Chondrocyte (in vitro differentiated cells): Measurements from ENCODE around the gene GAPVD1. TPM values are rescaled to one million over a fixed set of nuclear protein-coding genes. Genes with fewer than 3 reads are reported as not detected.
"Not testable (repeated sequence)": the region's sequence is repeated elsewhere in the genome, so short reads cannot be mapped to it uniquely, and the experiment has no call there.

Source experiments
- DNase-seq: peaks from one replicate; pipeline ENCODE4 v3.0.0; 2021; ENCODE audit warnings: mixed read lengths, low spot score
- H3K27ac Mint-ChIP-seq: one replicate; pipeline ENCODE4 v1.8.0; 2021; ENCODE audit warnings: mild to moderate bottlenecking, moderate library complexity, mixed read lengths; ENCODE audit not compliant: unreplicated experiment
- H3K27me3 Mint-ChIP-seq: 2 replicates; pipeline ENCODE4 v1.8.0; 2021; ENCODE audit warnings: low read depth, mixed read lengths
- H3K36me3 Mint-ChIP-seq: 2 replicates; pipeline ENCODE4 v1.8.0; 2021; ENCODE audit warnings: low read depth, mixed read lengths
- H3K4me1 Mint-ChIP-seq: 2 replicates; pipeline ENCODE4 v1.8.0; 2021; ENCODE audit warnings: low read depth, mild to moderate bottlenecking, mixed read lengths
- H3K4me3 Mint-ChIP-seq: one replicate; pipeline ENCODE4 v1.8.0; 2021; ENCODE audit warnings: mild to moderate bottlenecking, moderate library complexity, mixed read lengths; ENCODE audit not compliant: unreplicated experiment
- H3K9me3 Mint-ChIP-seq: 2 replicates; pipeline ENCODE4 v1.8.0; 2021; ENCODE audit warnings: low read depth, mixed read lengths
- CTCF ChIP-seq: fragments of 200-600 bp; sonication (generic); IDR thresholded peaks from 2 replicates; pipeline ENCODE4 v1.5.0; 2021; ENCODE audit warnings: antibody characterized with exemption, mild to moderate bottlenecking, moderate library complexity
- total RNA-seq: library from RNA; stranded (reverse); gene quantifications from 3 replicates; pipeline ENCODE4 v1.2.1, GENCODE V29; 2021

The GAPVD1 gene
- total RNA-seq, 1 donor from 2014 or later: 46.2 TPM

GRCh38 chr9:125399666-125400065 lies 138.0 kb downstream of the GAPVD1 start:
- H3K36me3 Mint-ChIP-seq: no peaks in the 10 kb centered on the region
- no peak for DNase-seq
- no peak overlapping the region for H3K4me3 Mint-ChIP-seq
- no peaks in the 10 kb centered on the region for H3K9me3 Mint-ChIP-seq
- H3K27ac Mint-ChIP-seq: no peak overlapping the region
- no peak for TF ChIP-seq CTCF
- no peaks in the 10 kb centered on the region for H3K4me1 Mint-ChIP-seq
- no peaks in the 10 kb centered on the region for H3K27me3 Mint-ChIP-seq

GRCh38 chr9:125400232-125400631 lies 138.6 kb downstream of the GAPVD1 start:
- not testable (repeated sequence) for H3K27ac Mint-ChIP-seq, H3K36me3 Mint-ChIP-seq, H3K9me3 Mint-ChIP-seq, H3K4me3 Mint-ChIP-seq, H3K27me3 Mint-ChIP-seq, DNase-seq, H3K4me1 Mint-ChIP-seq

GRCh38 chr9:125400725-125401716 lies 139.4 kb downstream of the GAPVD1 start:
- H3K9me3 Mint-ChIP-seq: no peaks in the 10 kb centered on the region
- no peak for DNase-seq
- H3K4me1 Mint-ChIP-seq: no peaks in the 10 kb centered on the region
- H3K36me3 Mint-ChIP-seq: no peaks in the 10 kb centered on the region
- H3K27me3 Mint-ChIP-seq: no peaks in the 10 kb centered on the region
- no peak overlapping the region for H3K27ac Mint-ChIP-seq
- no peak for TF ChIP-seq CTCF
- H3K4me3 Mint-ChIP-seq: no peak overlapping the region

GRCh38 chr9:125404733-125405132 lies 143.1 kb downstream of the GAPVD1 start:
- H3K9me3 Mint-ChIP-seq: no peaks in the 10 kb centered on the region
- H3K4me3 Mint-ChIP-seq: no peak overlapping the region
- no peaks in the 10 kb centered on the region for H3K27me3 Mint-ChIP-seq
- H3K36me3 Mint-ChIP-seq: no peaks in the 10 kb centered on the region
- H3K27ac Mint-ChIP-seq: no peak overlapping the region
- TF ChIP-seq CTCF: no peak
- H3K4me1 Mint-ChIP-seq: peaks cover 9% of the 10 kb centered on the region
- no peak for DNase-seq

DNA sequence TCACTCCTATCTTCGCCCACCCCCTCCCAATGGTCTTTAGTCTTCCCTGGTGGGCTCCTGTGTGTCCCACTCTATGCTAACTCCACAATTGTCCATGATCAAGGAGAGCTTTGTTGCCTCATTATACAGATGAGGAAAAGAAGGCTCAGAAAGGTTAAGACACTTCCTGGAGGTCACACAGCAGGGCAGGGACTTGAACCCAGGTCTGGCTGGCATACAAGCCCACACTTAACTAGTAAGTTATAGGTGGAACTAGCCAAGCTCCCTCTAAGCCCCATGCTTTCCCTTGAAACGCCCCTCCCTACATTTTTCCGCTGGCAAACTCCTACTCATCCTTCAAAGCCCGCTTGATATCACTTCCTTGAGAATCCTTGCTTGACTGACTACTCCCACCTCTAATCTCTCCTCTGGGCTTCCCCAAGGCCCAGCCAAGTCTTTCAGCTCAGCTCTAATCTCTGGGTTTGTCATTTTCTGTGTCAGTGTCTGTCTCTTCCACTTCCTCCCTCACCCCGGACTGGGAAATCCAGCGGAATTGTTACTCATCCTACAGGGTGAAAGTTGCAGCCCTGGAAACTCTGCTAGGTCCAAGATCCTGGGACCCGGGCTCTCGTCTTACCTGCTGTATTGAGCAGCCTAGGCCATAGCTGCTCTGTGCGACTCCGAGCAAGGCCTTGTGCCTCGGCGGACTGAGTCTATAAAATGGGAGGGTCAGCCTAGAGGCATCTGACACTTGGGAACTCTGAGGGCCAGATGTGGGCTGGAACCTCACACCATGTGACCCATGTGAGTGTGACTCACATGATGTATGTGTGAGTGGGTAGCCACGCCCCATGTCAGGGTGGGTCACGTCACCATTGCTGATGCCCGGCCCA lies 144.5 kb downstream of the GAPVD1 start:
- DNase-seq: no peak

More for the DNA sequence above, 144.5 kb downstream of the GAPVD1 start:
- Mint-ChIP-seq H3K4me1 (peaks cover 9% of the 10 kb centered on the region), H3K9me3 (no peaks in the 10 kb centered on the region), H3K36me3 (no peaks in the 10 kb centered on the region), H3K4me3 (no peak overlapping the region), H3K27ac (no peak overlapping the region), H3K27me3 (no peaks in the 10 kb centered on the region)
- no peak for TF ChIP-seq CTCF
